HG02970 (cell line): ENCODE results near the gene ARMC9.
A peak's percentile ranks its signal among the peaks of the same experiment; 100 is the strongest.
"Not testable (repeated sequence)": the region's sequence is repeated elsewhere in the genome, so short reads cannot be mapped to it uniquely, and the experiment has no call there.

Experiments used
- ATAC-seq: cut with Tn5 transposase; IDR thresholded peaks from one replicate; pipeline ENCODE4 v1.9.1; 2021; ENCODE audit warnings: mild to moderate bottlenecking, moderate library complexity, moderate number of reproducible peaks; ENCODE audit not compliant: unreplicated experiment, low FRiP score

ARMC9 gene

DNA sequence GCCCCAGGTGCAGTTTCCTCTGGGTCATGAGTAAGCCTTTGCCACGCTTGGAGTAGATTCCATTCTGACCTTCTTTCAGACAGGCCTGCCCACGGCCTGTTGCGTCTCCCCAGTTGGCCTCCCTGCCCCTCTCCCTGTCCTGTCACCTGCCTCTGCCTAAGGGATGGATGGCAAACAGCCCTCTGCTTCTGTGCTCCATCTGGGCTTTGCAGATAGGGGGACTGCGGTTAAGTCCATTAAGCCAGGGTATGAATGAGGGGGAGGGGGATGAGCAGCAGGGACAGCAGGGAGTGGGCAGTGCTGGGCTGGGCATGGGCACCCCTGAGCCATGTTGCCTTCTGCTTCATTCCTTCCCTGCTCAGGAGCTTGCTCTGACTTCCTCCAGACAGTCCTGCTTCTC is 159.5 kb downstream of the ARMC9 start:
- ATAC-seq: no peak

DNA sequence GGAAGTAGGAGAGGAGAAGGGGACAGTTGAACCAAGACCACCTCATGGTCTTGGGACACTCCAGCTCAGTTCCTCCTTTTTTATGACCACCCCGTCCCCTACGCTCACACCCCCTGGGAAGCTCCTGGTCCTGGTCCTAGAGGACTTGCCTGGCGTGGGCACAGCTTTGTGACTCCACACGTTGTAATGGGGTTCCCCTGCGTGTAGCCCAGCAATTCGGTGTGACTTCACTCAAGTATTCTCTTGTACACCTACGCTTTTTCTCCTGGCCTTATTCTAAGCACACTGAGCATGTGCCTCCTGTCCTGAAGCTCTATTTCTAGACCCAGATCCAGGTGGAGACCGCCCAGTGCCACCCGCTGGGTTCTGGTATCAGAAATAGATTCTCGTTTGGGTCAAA is 161.0 kb downstream of the ARMC9 start:
- no peak for ATAC-seq

DNA sequence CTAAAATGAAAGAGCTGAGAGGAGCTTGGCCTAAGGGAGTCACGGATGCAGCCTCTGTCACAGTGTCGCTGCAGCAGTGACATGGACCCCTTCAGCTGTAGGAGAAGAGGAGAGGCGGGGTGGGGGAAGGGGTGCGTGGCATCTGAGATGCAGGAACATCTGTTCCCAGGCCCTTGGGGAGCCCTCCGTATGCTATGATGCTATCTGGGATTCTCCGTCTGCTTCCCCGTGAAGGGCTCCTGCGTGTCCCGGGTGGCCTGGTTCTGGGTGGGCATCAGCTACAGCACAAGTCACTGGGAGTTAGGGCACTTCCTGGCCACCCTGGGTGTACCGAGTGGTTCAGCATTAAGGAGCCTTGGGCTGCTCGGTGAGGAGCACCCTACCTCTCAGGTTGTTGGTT is 161.5 kb downstream of the ARMC9 start:
- no peak for ATAC-seq

DNA sequence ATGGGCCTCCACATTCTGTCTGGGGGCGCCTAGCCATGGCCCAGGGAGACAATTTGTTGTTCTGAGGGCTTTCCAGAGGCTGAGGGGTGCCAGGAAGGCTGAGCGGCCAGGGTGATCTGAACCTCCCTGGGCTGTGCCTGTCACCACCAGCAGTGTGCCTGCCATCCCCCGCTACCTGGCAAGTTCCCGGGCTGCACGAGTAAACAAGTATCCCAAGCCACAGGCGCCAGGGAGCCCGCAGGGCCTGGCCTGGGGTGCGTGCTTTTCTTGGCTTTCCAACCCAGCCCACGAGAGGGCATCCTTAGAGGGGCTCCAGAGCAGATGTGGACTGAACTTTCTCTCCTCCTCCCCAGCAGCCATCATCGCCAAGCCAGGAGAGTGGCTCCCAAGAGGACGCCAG is 162.0 kb downstream of the ARMC9 start:
- ATAC-seq: no peak

DNA sequence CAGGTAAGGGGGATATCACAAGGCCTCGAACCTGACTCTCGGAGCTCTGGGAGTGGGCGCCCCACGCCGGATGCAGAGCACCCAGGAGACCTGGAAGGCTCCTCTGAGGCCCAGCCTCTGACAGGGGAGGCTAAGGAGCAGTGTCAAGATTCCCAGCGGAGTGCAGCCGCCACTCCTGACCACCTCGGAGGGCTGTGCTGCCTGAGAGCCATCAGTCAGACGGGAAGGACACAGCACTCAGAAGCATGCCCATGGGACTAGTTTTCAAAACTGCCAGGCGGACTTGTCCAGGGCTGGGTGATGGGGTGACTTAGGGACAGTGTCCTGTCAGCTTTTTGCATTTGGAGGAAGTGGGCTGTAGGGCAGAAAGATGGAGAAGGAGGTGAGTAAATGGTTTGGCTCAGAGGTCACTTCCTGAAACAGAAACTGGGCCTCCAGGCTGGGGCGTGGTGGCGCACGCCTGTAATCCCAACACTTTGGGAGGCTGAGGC is 162.5 kb downstream of the ARMC9 start:
- ATAC-seq: no peak

DNA sequence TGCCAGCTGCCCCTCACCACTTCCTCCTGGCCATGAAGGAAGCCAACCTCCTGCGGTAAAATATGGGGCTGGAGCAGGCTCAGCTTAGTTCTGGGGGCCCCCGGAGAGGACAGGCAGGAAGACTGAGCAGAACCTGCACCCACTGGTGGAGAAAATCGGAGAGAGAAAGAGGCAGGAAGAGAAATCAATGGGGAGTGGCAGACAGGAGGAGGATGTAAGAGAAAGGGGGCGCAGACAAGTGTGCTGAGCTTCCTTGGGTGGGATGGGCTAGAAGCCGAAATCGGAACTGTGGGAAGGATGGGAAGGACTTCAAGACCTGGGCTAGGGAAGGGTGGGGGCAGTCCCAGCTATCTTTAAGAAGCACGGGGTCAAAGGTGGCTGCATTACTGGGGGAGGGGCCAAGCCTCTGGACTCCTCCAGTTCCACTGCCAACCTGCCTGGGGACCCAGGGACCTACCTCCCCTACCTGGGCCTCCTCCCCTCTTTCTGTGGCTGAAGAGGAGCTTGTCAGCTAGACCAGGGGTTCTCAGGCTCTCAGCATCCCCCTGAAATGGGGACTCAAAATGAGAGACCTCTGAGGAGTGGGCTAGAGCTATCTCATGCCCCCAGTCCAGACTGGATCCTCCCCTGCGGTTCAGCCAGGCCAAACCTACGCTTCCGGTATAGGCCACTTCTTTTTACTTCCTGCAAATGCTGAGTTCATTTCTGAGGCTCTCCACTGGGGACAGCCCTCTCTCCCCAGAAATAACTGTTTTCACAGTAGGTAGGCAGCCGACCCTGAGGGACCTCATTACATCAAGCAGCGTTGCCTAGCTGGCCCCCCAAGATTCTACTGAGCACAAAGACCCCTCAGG is 163.5 kb downstream of the ARMC9 start:
- ATAC-seq: peak; percentile 56

DNA sequence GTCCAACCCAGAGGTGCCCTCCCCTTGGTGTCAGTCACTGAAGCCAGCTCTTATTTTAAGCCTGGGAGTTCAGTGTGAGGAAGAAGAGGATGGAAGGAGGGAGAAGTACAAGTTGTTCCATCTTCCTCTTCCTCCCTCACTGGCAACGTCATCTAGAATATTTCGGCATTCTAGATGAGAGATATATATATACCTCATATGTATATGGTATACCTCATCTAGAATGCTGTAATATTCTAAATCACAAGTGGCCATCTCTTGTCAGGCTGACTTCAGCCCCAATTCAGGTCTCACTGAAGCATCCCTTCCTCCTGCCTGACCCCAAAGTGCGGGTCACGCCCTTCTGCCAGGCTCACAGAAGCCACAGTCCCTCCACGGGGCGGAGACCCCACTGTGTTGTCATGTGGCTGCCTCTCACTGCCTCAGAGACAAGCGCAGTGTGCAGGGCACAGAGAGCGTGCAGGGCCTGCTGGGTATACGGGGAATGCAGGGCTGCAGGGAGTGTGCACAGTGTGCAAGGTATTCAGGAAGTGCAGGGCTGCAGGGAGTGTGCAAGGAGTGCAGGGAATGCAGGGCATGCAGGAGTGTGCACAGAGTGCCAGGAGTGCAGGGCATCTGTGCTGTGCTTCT is 164.2 kb downstream of the ARMC9 start:
- ATAC-seq: no peak

DNA sequence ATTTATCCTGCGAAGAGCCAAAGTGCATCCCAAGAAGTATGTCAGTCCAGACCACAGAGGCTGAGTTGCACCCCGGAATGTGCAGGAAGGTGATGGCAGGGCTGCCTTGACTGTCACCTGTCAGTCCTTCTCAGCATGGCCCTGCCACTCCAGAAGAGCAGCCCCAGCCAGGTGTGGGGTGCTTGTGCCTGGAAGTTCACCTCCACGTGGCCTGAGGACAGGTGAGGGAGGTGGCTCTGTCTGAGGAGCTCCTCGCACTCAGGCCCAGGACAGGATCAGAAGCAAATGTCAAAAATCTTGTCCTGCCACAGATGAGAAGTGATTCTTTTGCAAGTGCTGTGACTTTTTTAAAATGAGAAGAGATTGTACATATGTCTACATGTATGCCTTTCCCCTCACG is 165.6 kb downstream of the ARMC9 start:
- no peak for ATAC-seq

DNA sequence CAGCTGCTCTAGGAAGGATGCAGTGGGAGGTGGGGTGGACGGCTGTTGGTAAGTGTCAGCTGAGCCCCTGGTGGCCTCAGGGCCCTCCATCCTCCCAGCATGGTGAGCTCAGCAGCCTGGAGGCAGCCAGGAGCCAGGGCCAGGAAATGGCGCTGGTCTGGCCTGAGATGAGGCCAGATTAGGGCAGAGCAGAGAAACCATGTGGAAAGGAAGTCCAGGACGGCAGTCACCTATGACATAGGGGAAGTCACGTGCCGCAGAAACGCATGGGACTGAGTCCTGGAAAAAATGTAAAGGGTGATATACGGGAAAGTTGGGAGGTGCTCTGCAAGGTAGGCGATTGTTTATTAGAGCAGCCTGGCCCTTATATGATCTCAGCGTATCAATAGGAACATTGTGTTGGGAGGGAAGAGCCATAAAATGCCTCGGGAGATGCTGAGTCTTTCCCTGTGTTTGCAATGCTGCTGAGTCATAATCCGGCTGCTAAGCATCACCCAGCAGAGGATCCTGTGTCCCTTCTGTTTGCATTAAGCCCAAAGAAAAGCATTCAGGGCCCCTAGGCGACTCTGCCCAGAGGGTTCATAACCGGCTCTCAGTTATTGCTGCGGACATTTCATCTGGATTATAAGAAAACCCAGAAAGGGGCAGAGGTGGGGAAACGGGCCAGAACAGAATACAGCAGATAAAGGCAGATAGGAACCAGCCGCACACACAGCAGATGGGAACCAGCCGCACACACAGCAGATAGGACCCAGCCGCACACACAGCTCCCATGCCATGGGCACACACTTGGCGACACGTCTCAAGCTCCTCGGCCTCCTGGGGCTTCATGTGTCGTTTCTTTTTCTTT is 166.8 kb downstream of the ARMC9 start:
- ATAC-seq: no peak

DNA sequence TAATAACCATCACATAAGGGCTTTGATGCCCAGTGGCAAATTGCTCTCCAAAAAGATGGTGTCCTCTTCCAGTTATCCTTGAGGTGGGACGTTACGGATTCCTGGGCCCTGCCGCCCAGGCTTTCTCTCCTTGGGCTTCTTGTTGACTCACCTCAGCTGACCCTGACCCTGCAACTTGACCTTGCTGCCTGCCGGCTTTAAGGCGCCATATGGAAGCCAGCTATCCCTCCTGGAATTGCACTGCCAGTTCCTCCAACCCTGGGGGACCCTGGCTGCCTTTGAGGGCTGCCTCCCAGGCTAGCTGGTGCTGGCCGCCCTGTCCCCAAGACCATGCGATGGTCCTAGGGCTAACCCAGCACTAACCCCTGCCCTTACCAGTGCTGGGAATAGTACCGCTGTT is 168.7 kb downstream of the ARMC9 start:
- no peak for ATAC-seq

DNA sequence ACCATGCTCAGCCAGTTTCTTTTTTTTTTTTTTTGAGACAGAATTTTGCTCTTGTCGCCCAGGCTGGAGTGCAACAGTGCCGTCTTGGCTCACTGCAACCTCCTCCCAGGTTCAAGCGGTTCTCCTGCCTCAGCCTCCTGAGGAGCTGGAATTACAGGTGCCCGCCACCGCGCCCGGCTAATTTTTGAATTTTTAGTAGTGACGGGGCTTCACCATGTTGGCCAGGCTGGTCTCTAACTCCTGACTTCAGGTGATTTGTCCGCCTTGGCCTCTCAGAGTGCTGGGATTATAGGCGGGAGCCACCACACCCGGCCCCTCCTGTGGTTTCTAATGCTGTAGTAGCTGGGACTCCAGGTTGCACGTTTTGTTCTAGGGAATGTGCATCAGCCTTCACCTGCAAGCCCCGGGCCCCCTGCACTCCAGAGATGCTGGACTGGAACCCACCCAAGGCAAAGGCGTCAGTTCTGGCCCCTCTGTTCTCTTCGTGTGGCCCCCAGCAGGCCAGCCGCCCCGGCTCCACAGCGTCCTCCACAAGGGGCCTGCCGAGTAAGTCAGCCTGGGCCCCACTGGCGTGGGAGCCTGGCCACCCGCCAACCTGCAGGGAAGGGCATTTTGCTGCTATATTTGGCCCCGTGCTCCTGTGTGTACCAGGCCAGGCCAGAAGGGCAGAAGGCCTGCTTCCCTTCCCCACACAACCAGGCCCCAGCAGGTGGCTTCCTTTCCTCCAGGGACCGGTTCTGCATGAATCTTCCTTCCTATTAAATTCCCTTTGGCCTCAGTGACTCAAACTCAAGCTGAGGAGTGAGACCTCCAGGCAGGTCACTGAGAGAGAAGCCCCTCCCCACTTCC is 171.4 kb downstream of the ARMC9 start:
- no peak for ATAC-seq

DNA sequence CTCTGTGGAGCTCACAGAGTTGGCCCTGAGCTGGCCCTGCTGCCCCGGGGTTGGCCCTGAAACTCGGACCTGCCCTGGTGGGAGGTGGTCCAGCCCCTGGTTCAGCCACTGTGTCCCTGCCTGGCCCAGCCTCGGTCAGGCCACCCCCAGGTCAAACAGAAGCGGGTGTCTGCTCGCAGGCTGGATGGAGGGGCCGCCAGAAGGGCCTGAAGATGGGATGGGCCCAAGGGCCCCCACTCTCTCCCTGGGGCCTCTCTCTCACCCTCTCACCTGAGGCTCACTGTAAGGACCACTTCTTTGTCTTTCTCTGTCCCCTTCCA is 172.0 kb downstream of the ARMC9 start:
- ATAC-seq: no peak

DNA sequence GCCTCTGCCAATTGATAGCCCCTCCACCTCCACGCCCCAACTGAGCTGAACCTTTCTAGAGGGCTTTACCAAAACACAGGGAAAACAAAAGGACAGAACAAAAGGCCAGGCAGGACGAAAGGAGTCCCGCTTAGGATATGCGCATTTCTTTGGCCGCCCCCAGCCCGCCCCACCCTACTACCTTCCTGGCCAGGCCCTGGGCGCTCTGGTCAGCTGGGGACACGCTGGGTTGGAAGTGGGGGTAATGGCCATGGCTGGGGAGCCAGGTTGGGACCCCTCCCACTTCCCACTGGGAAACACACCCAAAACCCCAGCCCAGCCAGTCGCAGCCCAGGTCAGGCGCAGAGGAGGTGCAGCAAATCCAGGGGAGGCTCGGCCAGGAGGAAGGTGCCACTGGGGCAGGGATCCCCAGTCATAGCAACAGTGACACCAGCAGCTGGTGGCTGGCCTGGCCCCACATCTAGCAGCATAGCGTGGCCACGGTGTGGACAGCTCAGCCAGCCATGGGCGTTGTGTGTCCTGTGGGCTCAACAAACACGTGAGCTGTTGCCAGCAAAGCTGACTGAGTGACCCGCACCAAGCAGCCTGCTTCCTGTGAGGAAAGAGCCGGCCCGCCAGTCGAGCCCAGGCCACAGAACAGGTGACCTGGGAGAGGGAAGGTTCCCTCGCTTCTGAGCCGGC is 172.5 kb downstream of the ARMC9 start:
- no peak for ATAC-seq

DNA sequence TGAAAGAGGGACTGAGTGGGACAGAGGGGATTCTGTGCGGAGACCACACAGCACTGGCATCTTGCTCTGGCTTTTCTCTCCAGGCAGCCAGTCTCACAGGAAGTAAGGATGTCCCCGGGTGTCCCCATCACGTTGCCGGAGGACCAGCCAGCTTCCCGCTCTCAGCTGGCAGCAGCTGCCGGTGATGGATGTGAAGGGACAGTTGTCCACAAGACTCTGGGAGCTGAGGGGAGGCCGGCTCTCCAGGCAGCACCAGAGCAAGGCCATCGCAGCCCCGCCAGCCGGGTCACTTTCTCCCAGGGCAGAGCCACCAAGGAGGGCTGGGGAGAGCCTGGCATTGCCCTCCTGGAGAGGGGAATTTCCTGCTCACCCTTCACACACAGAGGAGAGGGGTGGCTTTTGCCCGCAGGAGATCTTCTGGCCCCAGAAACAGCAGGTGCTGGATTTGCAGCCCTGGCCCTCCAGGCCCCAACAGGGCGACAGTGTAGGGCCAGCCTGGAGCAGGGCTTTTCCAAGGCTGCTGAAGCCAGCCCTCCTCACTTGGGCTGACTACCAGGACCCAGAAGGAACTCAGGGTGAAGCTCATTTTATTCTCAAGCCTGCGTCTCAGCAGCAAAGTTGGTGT is 173.1 kb downstream of the ARMC9 start:
- ATAC-seq: no peak

DNA sequence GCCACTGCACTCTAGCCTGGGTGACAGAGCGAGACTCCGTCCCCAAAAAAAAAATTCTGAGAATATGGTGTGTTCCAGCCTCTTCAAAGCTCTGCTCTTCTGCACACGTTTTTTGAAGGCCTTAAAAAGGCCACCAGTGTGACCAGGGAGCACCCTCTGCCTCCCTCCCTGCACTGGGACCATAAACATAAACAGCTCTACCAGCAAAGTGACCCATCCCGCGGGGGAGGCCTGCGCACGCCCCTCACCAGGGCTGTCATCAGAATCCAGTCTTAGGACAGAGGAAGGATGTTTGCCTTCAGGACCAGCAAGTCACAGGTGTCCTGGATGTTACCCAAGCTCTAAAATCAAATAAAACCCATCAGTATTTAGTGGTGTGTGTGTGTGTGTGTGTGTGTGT is 173.9 kb downstream of the ARMC9 start:
- ATAC-seq: no peak

DNA sequence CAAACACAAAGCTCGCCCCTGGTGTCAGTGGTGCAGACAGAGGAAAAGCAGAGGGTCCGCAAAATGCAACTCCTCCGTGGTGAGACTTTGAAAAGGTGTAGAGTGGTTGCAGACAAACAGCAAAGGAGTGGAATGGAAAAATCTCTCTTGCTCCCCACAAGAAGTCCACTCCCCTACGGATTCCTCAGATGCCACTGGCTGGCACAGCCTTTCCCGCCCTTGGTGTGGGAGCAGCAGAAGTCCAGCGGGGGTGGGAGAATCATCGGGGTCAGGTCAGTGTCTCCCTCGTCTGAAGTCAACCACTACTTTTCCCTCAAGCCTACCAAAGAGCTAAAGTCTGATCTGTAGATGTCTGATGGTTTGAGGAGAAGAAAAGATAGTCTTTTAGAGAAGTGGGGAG is 174.8 kb downstream of the ARMC9 start:
- ATAC-seq: no peak

DNA sequence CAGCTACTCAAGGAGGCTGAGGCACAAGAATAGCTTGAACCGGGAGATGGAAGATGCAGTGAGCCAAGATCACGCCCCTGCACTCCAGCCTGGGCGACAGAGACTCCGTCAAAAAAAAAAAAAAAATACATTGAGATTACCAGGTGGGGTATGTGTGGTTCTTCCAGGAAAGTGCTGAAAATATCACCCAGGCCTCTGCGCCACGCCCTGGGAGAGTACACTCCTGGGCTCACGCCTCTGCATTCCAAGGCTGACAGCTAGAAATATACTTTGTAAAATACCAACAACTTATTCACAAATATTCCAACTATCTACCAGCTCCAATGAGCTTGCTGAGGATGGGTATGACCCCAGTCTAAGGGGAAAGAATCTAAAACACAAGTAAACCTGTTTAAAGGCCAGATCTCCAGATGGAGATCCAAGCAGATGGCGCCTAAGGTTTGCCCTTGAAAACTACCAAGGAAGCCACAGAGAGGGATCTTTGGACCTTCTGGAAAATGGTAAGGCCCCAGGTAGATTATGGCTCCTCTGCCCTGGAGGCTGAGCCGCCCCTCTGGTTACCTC is 175.4 kb downstream of the ARMC9 start:
- ATAC-seq: no peak

DNA sequence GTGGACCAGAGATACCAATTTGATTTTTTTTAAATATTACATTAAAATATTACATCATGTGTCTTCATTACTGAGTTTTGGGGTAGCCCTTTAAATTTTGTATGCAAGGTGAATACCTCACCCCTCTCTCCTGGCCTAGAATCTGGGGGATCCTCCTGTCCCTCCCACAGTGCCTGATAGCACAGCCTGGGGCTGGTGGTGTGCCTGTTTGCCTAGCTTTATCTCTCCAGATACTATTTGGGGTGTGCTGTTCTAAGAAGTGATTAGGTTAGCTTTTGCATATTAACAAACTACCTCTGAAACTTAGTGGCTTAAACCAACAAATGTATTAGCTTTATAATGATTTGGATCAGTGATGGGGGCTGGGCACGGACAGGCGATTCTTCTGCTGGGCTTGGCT is 176.3 kb downstream of the ARMC9 start:
- no peak for ATAC-seq

DNA sequence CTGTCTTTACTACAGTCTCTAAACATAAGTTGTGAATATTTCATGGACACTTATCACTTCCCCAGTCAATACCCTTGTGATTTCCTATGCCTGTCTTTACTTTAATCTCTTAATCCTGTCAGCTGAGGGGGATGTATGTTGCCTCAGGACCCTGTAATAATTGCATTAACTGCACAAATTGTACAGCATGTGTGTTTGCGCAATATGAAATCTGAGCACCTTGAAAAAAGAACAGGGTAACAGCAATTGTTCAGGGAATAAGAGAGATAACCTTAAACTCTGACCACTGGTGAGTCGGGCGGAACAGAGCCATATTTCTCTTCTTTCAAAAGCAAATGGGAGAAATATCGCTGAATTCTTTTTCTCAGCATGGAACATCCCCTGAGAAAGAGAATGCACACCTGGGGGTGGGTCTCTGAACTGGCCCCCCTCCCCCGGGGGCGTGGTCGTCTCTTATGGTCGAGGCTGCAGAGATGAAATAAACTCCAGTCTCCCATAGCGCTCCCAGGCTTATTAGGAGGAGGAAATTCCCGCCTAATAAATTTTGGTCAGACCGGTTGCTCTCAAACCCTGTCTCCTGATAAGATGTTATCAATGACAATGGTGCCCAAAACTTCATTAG is 177.7 kb downstream of the ARMC9 start:
- ATAC-seq: not testable (repeated sequence)
